ENCODE data around the gene FOSL1. TPM values are rescaled to one million over a fixed set of nuclear protein-coding genes. Genes with fewer than 3 reads are reported as not detected.

The FOSL1 gene
- total RNA-seq, 1 experiment from 2014 or later: 33.7 TPM

DNA sequence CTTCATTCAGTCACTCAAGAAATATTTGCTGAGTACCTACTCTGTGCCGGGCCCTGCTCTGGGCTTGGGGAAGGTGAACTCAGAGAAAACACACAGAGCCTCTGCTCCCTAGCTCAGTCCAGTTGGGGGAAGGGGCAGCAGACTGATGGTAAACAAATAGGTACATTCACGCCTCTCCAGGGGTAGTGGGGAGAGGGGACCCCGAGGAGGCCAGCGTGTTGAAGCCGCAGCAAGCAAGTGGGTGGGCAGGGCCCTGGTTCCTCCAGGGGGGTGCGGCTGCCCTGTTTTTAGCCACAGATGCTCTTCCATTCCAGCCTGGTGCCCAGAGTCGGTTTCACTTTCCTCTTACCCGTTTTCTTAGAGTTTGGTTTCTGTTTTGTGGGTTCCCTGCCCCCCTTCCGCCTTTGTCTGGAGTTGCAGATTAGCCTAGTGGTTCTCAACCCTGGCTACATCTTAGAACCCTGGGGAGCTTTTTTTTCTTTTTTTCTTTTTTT is 27.8 kb upstream of the FOSL1 start:
- Histone ChIP-seq H3K4me1 (ENCODE audit: insufficient read depth, low read length) (no peaks in the 10 kb centered on the region), H3T11ph (ENCODE audit: low read length) (no peak overlapping the region), H2BK120ac (ENCODE audit: low read depth, low read length, poor library complexity, severe bottlenecking) (no peak overlapping the region), H4K20me1 (ENCODE audit: control insufficient read depth, insufficient read depth, insufficient read length) (no peaks in the 10 kb centered on the region), H4K8ac (replicated peaks; ENCODE audit: insufficient read length, low read depth, low read length) (no peak overlapping the region), H4K5ac (ENCODE audit: insufficient read length, low read depth, low read length) (no peak overlapping the region), H3K27ac (ENCODE audit: insufficient read length, low read depth, low read length) (no peak overlapping the region), H3K23ac (ENCODE audit: insufficient read length, low read depth, low read length) (no peak overlapping the region), H3K27me3 (ENCODE audit: insufficient read depth, low read length) (no peaks in the 10 kb centered on the region), H3K14ac (ENCODE audit: insufficient read depth, low read length) (no peak overlapping the region), H2AK5ac (ENCODE audit: insufficient read length, low read length) (no peak overlapping the region), H3K79me1 (ENCODE audit: insufficient read depth, low read depth, low read length, poor library complexity, severe bottlenecking) (no peaks in the 10 kb centered on the region), H3K56ac (ENCODE audit: insufficient read length, low read depth, low read length) (no peak overlapping the region), H3K4ac (ENCODE audit: low read depth, low read length) (no peak overlapping the region), H3K79me2 (ENCODE audit: insufficient read depth, low read length) (no peaks in the 10 kb centered on the region), H3K18ac (ENCODE audit: insufficient read length, low read depth, low read length) (no peak overlapping the region), H2BK5ac (ENCODE audit: insufficient read length, low read length) (no peak overlapping the region), H2AFZ (ENCODE audit: low read length) (no peak overlapping the region), H2BK20ac (ENCODE audit: low read depth, low read length, poor library complexity, severe bottlenecking) (no peak overlapping the region), H2BK15ac (ENCODE audit: low read depth, low read length) (no peak overlapping the region), H3K9ac (ENCODE audit: extremely low read depth, insufficient read length, low read length) (no peak overlapping the region), H3K23me2 (ENCODE audit: insufficient read length, low read depth, low read length, poor library complexity, severe bottlenecking) (no peaks in the 10 kb centered on the region), H3K9me3 (ENCODE audit: control insufficient read depth, low read depth, low read length) (no peaks in the 10 kb centered on the region), H4K91ac (ENCODE audit: insufficient read length, low read depth, low read length) (no peak overlapping the region), H3K4me2 (ENCODE audit: insufficient read depth, insufficient read length, low read length) (no peak overlapping the region), H2BK12ac (ENCODE audit: insufficient read length, low read depth, low read length) (no peak overlapping the region)
- H3K27me3 Mint-ChIP-seq (ENCODE audit: low read depth): no peaks in the 10 kb centered on the region
- TF ChIP-seq, protein P1, sequence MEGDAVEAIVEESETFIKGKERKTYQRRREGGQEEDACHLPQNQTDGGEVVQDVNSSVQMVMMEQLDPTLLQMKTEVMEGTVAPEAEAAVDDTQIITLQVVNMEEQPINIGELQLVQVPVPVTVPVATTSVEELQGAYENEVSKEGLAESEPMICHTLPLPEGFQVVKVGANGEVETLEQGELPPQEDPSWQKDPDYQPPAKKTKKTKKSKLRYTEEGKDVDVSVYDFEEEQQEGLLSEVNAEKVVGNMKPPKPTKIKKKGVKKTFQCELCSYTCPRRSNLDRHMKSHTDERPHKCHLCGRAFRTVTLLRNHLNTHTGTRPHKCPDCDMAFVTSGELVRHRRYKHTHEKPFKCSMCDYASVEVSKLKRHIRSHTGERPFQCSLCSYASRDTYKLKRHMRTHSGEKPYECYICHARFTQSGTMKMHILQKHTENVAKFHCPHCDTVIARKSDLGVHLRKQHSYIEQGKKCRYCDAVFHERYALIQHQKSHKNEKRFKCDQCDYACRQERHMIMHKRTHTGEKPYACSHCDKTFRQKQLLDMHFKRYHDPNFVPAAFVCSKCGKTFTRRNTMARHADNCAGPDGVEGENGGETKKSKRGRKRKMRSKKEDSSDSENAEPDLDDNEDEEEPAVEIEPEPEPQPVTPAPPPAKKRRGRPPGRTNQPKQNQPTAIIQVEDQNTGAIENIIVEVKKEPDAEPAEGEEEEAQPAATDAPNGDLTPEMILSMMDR (conservative IDR thresholded peaks at IDR 0.05): no peak
- WGBS (ENCODE audit: extremely low coverage, insufficient read length, low lambda C conversion rate): no CpG with 5 or more reads among the region's 9 CpGs
- H3K4me1 Mint-ChIP-seq: peaks cover 10 to 32% of the 10 kb centered on the region in 2 experiments
- H3K27ac Mint-ChIP-seq: peak overlapping the region in 1 of 3 experiments; percentile 21; a peak in 2 of 7 replicates
- H3K36me3 Mint-ChIP-seq (ENCODE audit: insufficient read depth in 1 of 3, low read depth in 3 of 3): peaks cover 0 to 6% (median 5%) of the 10 kb centered on the region in 3 experiments; a peak in 4 of 7 replicates
- no peak overlapping the region for H3K4me3 Mint-ChIP-seq
- no peaks in the 10 kb centered on the region for H3K9me3 Mint-ChIP-seq
- no peak for DNase-seq

Measured in H9 (cell line).